Panc1 (cell line): ENCODE measurements around the gene ZNF398.

Experiments used
- CTCF ChIP-seq: fragments of 450-650 bp; IDR thresholded peaks from 2 replicates; pipeline ENCODE4 v1.5.1; 2017; ENCODE audit warnings: mild to moderate bottlenecking
- POLR2AphosphoS5 ChIP-seq: IDR thresholded peaks from 2 replicates; pipeline ENCODE4 v1.6.1; 2012; ENCODE audit warnings: mild to moderate bottlenecking, low read depth, low read length, moderate library complexity
- REST ChIP-seq, 2 experiments: IDR thresholded peaks; 2 replicates each; pipeline ENCODE4 v1.6.1; 2011 to 2012; ENCODE audit warnings: low read depth in 2 of 2, control low read depth in 1 of 2, low read length in 1 of 2, mild to moderate bottlenecking in 1 of 2, moderate library complexity in 1 of 2; ENCODE audit not compliant: insufficient read depth in 1 of 2
- SIN3A ChIP-seq: IDR thresholded peaks from 2 replicates; pipeline ENCODE4 v1.6.1; 2012; ENCODE audit warnings: low read depth, mild to moderate bottlenecking, low read length, moderate library complexity, borderline replicate concordance; ENCODE audit not compliant: insufficient read depth

GRCh38 chr7:149100821-149101220, 46.4 kb upstream of the ZNF398 start:
- no peak for TF ChIP-seq CTCF
- no peak for TF ChIP-seq POLR2AphosphoS5
- no peak for TF ChIP-seq REST (IDR thresholded peaks at IDR 0.05; ENCODE audit: insufficient read depth in 1 of 2, low read depth in 2 of 2, low read length in 1 of 2)
- TF ChIP-seq SIN3A: no peak
